Measurements from ENCODE around the gene DAPP1.

DNA sequence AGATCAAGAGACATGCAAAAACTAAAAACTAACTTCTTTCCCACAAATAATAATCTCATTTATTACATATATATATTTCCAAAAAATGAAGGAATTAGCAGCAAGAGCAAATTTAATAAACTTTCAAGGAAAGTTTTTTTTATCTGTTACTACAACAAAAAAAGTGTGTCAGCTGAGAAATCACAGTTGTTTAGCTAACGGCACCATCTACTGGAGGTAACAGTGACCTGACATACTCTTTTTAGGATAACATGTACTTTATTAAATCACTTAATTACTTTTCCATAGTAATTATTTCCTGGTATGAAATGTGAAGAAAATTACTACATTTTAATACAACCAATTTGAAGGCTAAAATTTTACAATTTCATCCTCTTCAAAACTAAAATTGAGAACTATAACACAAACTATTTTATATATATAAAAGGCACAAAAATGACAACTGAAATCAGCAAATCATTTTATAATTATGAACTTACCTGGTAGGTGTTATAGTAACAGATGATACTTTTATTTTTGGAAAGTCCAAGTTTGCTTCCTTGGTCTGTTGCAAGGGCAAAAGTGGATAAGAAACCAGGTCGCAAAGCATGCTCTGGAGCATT is 68.5 kb downstream of the DAPP1 start:
- no peak for TF ChIP-seq POLR2A (IDR thresholded peaks at IDR 0.05; ENCODE audit: low read length)
- no peak for TF ChIP-seq GATA1 (IDR thresholded peaks at IDR 0.05; ENCODE audit: low read depth, low read length)

Measured in erythroblast (primary cell).